Medulla oblongata (tissue), 1 donor: Measurements from ENCODE around the gene USP32.
A peak's percentile ranks its signal among the peaks of the same experiment; 100 is the strongest.

Source experiments
- DNase-seq: peaks from one replicate; pipeline ENCODE4 v3.0.0-alpha.2; 2015; ENCODE audit errors: extremely low spot score

USP32 gene

DNA sequence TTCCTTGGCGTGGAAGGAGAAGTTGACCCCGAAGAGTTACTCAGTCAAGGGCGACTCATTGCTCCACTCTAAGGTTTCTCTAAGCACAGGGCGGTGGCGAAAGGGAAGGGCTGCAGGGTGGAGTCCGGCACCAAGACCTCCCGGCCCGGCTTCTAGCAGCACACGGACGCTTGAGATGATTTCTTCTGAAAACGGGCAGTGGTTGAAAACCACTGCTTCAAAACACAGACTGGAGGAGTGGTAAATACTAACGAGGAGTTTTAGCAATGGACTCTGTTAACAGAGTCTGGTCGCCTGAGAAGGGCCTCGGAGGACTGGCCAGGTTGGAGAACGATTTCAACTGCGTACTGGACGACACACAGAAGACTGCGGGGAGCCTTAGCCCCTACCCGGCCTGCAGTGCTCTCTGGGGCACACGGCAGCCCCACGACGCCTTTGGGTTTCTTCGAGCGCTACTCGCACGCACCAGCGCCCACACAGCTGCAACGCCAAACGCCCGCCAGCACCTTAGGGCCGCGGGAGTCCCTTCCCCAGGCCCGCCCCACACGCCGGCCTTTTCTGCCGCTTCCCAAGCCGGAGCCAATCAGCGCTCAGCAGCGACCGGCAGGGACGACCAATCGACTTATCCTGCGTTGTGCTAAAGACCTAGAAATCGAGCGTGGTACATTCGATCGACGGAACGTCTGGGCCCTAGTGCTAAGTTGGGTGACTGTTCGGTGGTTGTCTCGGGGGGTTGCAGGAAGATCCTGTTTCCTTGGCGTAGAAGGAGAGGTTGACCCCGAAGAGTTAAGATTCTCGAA lies 256.6 kb downstream of the USP32 start:
- peak; percentile 94 for DNase-seq

DNA sequence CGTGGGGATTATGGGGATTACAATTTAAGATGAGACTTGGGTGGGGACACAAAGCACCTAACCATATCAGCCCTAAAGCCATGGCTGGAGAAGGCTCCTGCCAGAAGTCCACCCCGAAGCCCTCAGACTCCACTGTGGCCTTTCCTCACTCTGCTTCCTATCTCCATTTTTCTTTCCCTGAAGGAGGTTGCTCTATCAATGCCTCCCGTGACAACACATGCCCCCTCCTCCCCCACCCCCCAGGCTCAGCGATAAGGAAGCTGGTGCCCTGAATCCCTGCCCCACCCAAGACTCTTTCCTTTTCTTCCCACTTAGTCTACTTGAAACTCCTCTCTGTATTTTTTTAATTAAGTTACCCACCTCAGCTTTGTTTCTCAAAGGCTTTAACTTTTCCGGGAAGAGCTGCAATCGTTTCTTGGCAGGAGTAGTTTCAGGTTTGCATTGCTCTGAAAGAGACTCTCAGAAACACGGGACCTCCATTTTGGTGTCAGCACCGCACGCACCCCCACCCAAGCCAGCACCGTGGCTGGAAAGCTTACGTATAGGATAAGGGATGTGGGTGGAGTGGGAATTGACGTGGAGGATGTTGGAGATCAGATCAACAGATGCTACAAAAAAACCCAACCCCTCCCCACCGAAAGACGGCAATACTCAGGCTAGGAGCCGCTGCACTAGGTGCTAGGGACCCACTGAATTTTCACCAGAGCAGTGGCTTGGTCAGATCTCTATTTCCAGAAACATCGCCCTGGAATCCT lies 257.4 kb downstream of the USP32 start:
- DNase-seq = no peak

DNA sequence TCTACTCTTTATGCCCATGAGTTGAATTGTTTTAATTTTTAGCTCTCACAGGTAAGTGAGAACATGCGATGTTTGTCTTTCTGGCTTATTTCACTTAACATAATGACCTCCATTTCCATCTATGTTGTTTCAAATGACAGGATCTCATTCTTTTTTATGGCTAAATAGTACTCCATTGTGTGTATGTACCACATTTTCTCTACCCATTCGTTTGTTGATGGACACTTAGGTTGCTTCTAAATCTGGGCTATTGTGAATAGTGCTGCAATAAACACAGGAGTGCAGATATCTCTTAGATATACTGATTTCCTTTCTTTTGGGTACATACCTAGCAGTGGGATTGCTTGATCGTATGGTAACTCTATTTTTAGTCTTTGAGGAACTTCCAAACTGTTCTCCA lies 261.5 kb downstream of the USP32 start:
- DNase-seq = no peak

DNA sequence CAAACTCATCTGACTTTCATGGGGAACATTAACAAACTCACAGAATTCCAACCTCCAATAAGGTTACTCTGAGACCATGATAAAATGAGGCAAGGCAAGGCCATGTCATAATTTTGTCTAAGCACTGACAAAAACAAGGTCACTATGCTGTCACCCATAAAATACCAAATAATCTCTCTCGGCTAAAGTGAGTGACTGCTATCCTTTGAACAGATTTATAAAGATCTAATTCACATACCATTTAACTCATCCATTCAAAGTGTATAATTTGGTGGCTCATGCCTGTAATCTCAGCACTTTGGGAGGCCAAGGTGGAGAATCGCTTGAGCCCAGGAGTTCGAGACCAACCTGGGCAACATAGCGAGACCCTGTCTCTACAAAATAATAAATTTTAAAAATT lies 262.8 kb downstream of the USP32 start:
- no peak for DNase-seq
